H1 (cell line): Measurements from ENCODE around the gene WNT5A. TPM values are rescaled to one million over a fixed set of nuclear protein-coding genes. Genes with fewer than 3 reads are reported as not detected.

Source experiments
- CTCF ChIA-PET: fragments of 300-600 bp; sonication (Branson Sonifier 250); formaldehyde crosslinking; loops from one replicate; lab custom pipeline; 2021; ENCODE audit not compliant: partially characterized antibody; lab: Charles Lee
- POLR2A ChIA-PET: fragments of 300-600 bp; sonication (Branson Sonifier 250); formaldehyde crosslinking; loops from one replicate; lab custom pipeline; 2021; ENCODE audit warnings: inconsistent platforms; ENCODE audit not compliant: partially characterized antibody; lab: Charles Lee
- DNase-seq, 2 experiments: peaks; one replicate each; pipeline versions ENCODE4 v3.0.0 to v3.0.0-alpha.2; 2010 to 2022; ENCODE audit warnings: low spot score in 2 of 2, low read depth in 1 of 2, mixed read lengths in 1 of 2
- FAIRE-seq: peaks from 2 replicates; lab custom pipeline; 2011; peaks lifted over from hg19 to GRCh38; lab: Jason Lieb, UNC
- H2AFZ ChIP-seq: 2 replicates; pipeline ENCODE4 v1.8.1; 2012; ENCODE audit warnings: low read length, inconsistent platforms
- H2AK5ac ChIP-seq: 2 replicates; pipeline ENCODE4 v1.6.1; 2013; ENCODE audit warnings: low read depth, low read length
- H2BK120ac ChIP-seq: replicated peaks from 2 replicates; pipeline ENCODE3; 2013; ENCODE audit warnings: low read depth, low read length, inconsistent platforms
- H2BK12ac ChIP-seq: 2 replicates; pipeline ENCODE4 v1.6.1; 2013; ENCODE audit warnings: low read depth, low read length
- H2BK15ac ChIP-seq: 2 replicates; pipeline ENCODE4 v1.6.1; 2013; ENCODE audit warnings: low read length
- H2BK20ac ChIP-seq: 2 replicates; pipeline ENCODE4 v1.6.1; 2013; ENCODE audit warnings: low read length
- H2BK5ac ChIP-seq: 2 replicates; pipeline ENCODE4 v1.6.1; 2013; ENCODE audit warnings: low read depth, low read length
- H3K14ac ChIP-seq: 2 replicates; pipeline ENCODE4 v1.6.1; 2013; ENCODE audit warnings: inconsistent platforms; ENCODE audit not compliant: insufficient read length
- H3K18ac ChIP-seq: 2 replicates; pipeline ENCODE4 v1.6.1; 2013; ENCODE audit warnings: low read length; ENCODE audit errors: extremely low read depth
- H3K23ac ChIP-seq: 2 replicates; pipeline ENCODE4 v1.6.1; 2013; ENCODE audit warnings: inconsistent platforms; ENCODE audit not compliant: insufficient read length
- H3K23me2 ChIP-seq: 2 replicates; pipeline ENCODE4 v1.6.1; 2013; ENCODE audit warnings: low read depth, low read length
- H3K27ac ChIP-seq: 2 replicates; pipeline ENCODE4 v1.6.1; 2011; ENCODE audit warnings: low read depth, low read length, inconsistent platforms
- H3K27me3 ChIP-seq, 4 experiments: replicated peaks in 1 of 4; 1 replicate in 1 of 4; 2 replicates in 3 of 4; pipeline versions ENCODE4 v1.6.1 to v1.8.1; 2011 to 2013; ENCODE audit warnings: low read length in 3 of 4, mild to moderate bottlenecking in 3 of 4, inconsistent platforms in 2 of 4, mixed read lengths in 2 of 4, moderate library complexity in 1 of 4; ENCODE audit not compliant: control insufficient read depth in 3 of 4, insufficient read depth in 3 of 4; ENCODE audit errors: extremely low read depth in 1 of 4
- H3K36me3 ChIP-seq, 4 experiments: 2 replicates each; pipeline versions ENCODE4 v1.6.1 to v1.8.1; 2011 to 2013; ENCODE audit warnings: mild to moderate bottlenecking in 4 of 4, low read length in 3 of 4, moderate library complexity in 2 of 4, control low read depth in 1 of 4, inconsistent platforms in 1 of 4; ENCODE audit not compliant: insufficient read depth in 4 of 4, control insufficient read depth in 2 of 4
- H3K4ac ChIP-seq: replicated peaks from 2 replicates; pipeline ENCODE3; 2013; ENCODE audit warnings: low read length, low read depth, mixed read lengths, inconsistent platforms; ENCODE audit not compliant: insufficient read length
- H3K4me1 ChIP-seq, 4 experiments: replicated peaks in 1 of 4; 1 replicate in 1 of 4; 2 replicates in 3 of 4; pipeline versions ENCODE4 v1.6.1 to v1.8.1; 2011 to 2013; ENCODE audit warnings: low read length in 3 of 4, inconsistent platforms in 2 of 4, mixed read lengths in 1 of 4; ENCODE audit not compliant: insufficient read depth in 4 of 4, control insufficient read depth in 3 of 4
- H3K4me2 ChIP-seq, 2 experiments: 2 replicates each; pipeline versions ENCODE4 v1.6.1 to v1.8.1; 2011 to 2013; ENCODE audit warnings: low read depth in 2 of 2, low read length in 2 of 2, control low read depth in 1 of 2, inconsistent platforms in 1 of 2, mild to moderate bottlenecking in 1 of 2; ENCODE audit not compliant: insufficient read depth in 1 of 2
- H3K4me3 ChIP-seq, 4 experiments: fragments of 200-600, 300-600 bp in 1 of 4; sonication (generic), shearing (Covaris generic), sonication (Bioruptor Twin) in 1 of 4; 2 replicates each; pipeline versions ENCODE4 v1.5.1 to v1.8.1; 2011 to 2016; ENCODE audit warnings: low read length in 4 of 4, low read depth in 3 of 4, control low read depth in 2 of 4, inconsistent platforms in 2 of 4, mild to moderate bottlenecking in 2 of 4, mixed read lengths in 1 of 4, moderate library complexity in 1 of 4; ENCODE audit not compliant: insufficient read depth in 2 of 4; ENCODE audit errors: extremely low read depth in 1 of 4
- H3K56ac ChIP-seq: replicated peaks from 2 replicates; pipeline ENCODE3; 2013; ENCODE audit warnings: low read depth, mild to moderate bottlenecking, mixed read lengths, low read length, inconsistent platforms; ENCODE audit not compliant: insufficient read length
- H3K79me1 ChIP-seq: 2 replicates; pipeline ENCODE4 v1.6.1; 2013; ENCODE audit warnings: low read depth, low read length, control low read depth
- H3K79me2 ChIP-seq, 2 experiments: 2 replicates each; pipeline versions ENCODE4 v1.6.1 to v1.8.1; 2012 to 2013; ENCODE audit warnings: low read length in 2 of 2, mild to moderate bottlenecking in 2 of 2, inconsistent platforms in 1 of 2; ENCODE audit not compliant: insufficient read depth in 2 of 2, control insufficient read depth in 1 of 2
- H3K9ac ChIP-seq, 4 experiments: replicated peaks in 1 of 4; 1 replicate in 1 of 4; 2 replicates in 3 of 4; pipeline versions ENCODE4 v1.6.1 to v1.8.1; 2011 to 2013; ENCODE audit warnings: low read depth in 3 of 4, low read length in 3 of 4, control low read depth in 2 of 4, mild to moderate bottlenecking in 2 of 4, moderate library complexity in 2 of 4, inconsistent platforms in 1 of 4; ENCODE audit errors: extremely low read depth in 1 of 4
- H3K9me3 ChIP-seq, 2 experiments: 2 replicates each; pipeline versions ENCODE4 v1.6.1 to v1.8.1; 2012 to 2013; ENCODE audit warnings: mild to moderate bottlenecking in 2 of 2, moderate library complexity in 2 of 2, control low read depth in 1 of 2, inconsistent platforms in 1 of 2, low read depth in 1 of 2, low read length in 1 of 2, mixed read lengths in 1 of 2; ENCODE audit not compliant: insufficient read depth in 2 of 2
- H4K20me1 ChIP-seq, 2 experiments: replicated peaks in 1 of 2; 2 replicates each; pipeline versions ENCODE3 to v1.8.1; 2011 to 2013; ENCODE audit warnings: inconsistent platforms in 2 of 2, low read length in 2 of 2, mild to moderate bottlenecking in 1 of 2; ENCODE audit not compliant: insufficient read depth in 2 of 2, control insufficient read depth in 1 of 2
- H4K5ac ChIP-seq: 2 replicates; pipeline ENCODE4 v1.6.1; 2013; ENCODE audit warnings: low read length, low read depth, mixed read lengths, inconsistent platforms; ENCODE audit not compliant: insufficient read length
- H4K8ac ChIP-seq: 2 replicates; pipeline ENCODE4 v1.8.0; 2013; ENCODE audit warnings: mild to moderate bottlenecking, moderate library complexity, low read length, inconsistent platforms; ENCODE audit not compliant: insufficient read depth; ENCODE audit errors: extremely low read depth
- H4K91ac ChIP-seq: replicated peaks from 2 replicates; pipeline ENCODE3; 2013; ENCODE audit warnings: low read length, mixed read lengths, inconsistent platforms; ENCODE audit not compliant: insufficient read length
- CBX5 ChIP-seq: fragments of 300-800, 300-1000 bp; sonication (generic); IDR thresholded peaks from 2 replicates; pipeline ENCODE4 v1.7.1; 2016; ENCODE audit warnings: antibody characterized with exemption, low read length, low read depth
- EZH2 ChIP-seq: fragments of 200-600 bp; sonication (generic); IDR thresholded peaks from 2 replicates; pipeline ENCODE4 v1.7.1; 2012; ENCODE audit warnings: low read depth, mild to moderate bottlenecking, moderate library complexity, low read length, inconsistent platforms; ENCODE audit not compliant: severe bottlenecking
- FOSL1 ChIP-seq: IDR thresholded peaks from 2 replicates; pipeline ENCODE4 v1.6.1; 2011; ENCODE audit warnings: mild to moderate bottlenecking, low read depth, low read length, moderate library complexity; ENCODE audit not compliant: insufficient read depth
- KDM4A ChIP-seq: IDR thresholded peaks from one replicate; pipeline ENCODE4 v1.7.1; 2012; ENCODE audit warnings: low read depth, mild to moderate bottlenecking, moderate library complexity, low read length, inconsistent platforms; ENCODE audit not compliant: severe bottlenecking
- PHF8 ChIP-seq: fragments of 200-600 bp; sonication (generic); conservative IDR thresholded peaks from 2 replicates; pipeline ENCODE4 v1.7.1; 2012; ENCODE audit warnings: low read depth, mild to moderate bottlenecking, inconsistent platforms, low read length, moderate library complexity
- RNF2 ChIP-seq: fragments of 200-900, 300-1000 bp; sonication (generic); IDR thresholded peaks from 2 replicates; pipeline ENCODE4 v1.7.1; 2016; ENCODE audit warnings: borderline replicate concordance, low read depth, mild to moderate bottlenecking, antibody characterized with exemption, low read length; ENCODE audit not compliant: poor library complexity, severe bottlenecking; ENCODE audit errors: missing control alignments
- SUZ12 ChIP-seq: fragments of 200-600 bp; sonication (generic); IDR thresholded peaks from 2 replicates; pipeline ENCODE4 v1.6.1; 2012; ENCODE audit warnings: mild to moderate bottlenecking, inconsistent platforms, low read length, moderate library complexity, mixed read lengths
- TEAD4 ChIP-seq: IDR thresholded peaks from 2 replicates; pipeline ENCODE4 v1.6.1; 2012; ENCODE audit warnings: low read depth, low read length, inconsistent platforms, mixed read lengths
- WGBS, 2 experiments: shearing (Covaris generic) in 1 of 2; methylation state at CpG; one replicate each; pipeline versions ENCODE4 v1.1.6 to v1.1.7; 2013 to 2015; ENCODE audit warnings: low lambda C conversion rate in 2 of 2, mixed read lengths in 2 of 2, inconsistent platforms in 1 of 2, low coverage in 1 of 2, missing lambda C conversion rate in 1 of 2; ENCODE audit not compliant: insufficient replicate concordance in 2 of 2, insufficient coverage in 1 of 2, insufficient read length in 1 of 2; ENCODE audit errors: extremely low coverage in 1 of 2, missing lambda C conversion rate in 1 of 2; 5-methylcytosine and 5-hydroxymethylcytosine counted together
- polyA plus RNA-seq, 7 experiments: library from polyadenylated mRNA; depleted of rRNA in 3 of 7; stranded (reverse) in 5 of 7; unstranded in 2 of 7; fragments of >200 nt in 5 of 7; fragments of 200-250 nt in 2 of 7; gene quantifications; 1 replicate in 5 of 7; 2 replicates in 1 of 7; 4 replicates in 1 of 7; pipeline versions ENCODE4 v1.2.1 to v1.2.3, GENCODE V29; 2011 to 2013; ENCODE audit warnings: missing spikeins in 2 of 7, mixed read lengths in 2 of 7
- total RNA-seq: library from RNA; stranded (reverse); fragmentation: NEBNext Ultra II Directional; extraction: Animal tissue kit (Norgen Biotek cat#: 25700); gene quantifications from 2 replicates; pipeline ENCODE4 v1.2.1, GENCODE V29; 2021

WNT5A gene
- total and polyA plus RNA-seq, 2 of the 8 experiments (the other 6 are each of a cell fraction or from before 2014, with no cell fraction given) = 3.9 to 5.6 TPM

DNA sequence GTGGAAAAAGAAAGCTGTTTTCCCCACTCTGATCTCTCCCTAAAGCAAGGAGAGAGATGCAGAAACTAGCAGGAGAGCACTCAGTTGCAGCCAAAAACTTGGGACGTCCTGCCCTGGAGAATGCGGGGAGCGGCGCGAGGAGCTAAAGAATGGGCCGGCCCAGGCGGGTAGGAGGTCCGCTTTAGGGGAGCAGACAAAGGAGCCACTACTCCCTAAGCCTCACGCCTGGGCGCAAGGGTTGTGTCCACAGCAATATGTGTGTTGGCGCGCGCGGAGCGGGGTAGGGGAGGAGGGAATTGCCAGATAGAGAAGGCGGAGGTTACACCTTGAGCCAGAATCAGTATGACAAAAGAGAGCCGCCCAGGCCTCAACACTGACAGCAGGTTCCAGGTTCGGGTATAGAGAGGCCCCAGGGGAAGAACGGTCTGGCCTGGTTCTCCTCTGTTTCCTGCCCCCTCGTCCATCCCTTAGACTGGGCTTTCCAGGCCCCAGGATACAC, 2.9 kb downstream of the WNT5A start:
- peak overlapping the region; percentile 45 to 90 (median 57); a peak in 7 of 8 replicates for H3K4me3 ChIP-seq
- H2BK15ac ChIP-seq = peak overlapping the region; percentile 72; the same call in 1 of the 2 replicates
- H3K4ac ChIP-seq = no peak overlapping the region
- H3K9me3 ChIP-seq = no peaks in the 10 kb centered on the region
- POLR2A ChIA-PET = interaction anchor here (0.7 to 1.3 kb wide), 3 partner anchors 72 to 136 kb away, joined by 3 read pairs; no protein-coding TSS in a partner anchor
- H3K79me1 ChIP-seq = no peaks in the 10 kb centered on the region
- H3K23me2 ChIP-seq = peaks cover 59% of the 10 kb centered on the region
- 6% methylated on average over 19 of the region's 20 CpGs; no CpG with 5 or more reads in 1 of the 2 experiments for WGBS, 2 experiments
- peaks cover 34 to 86% (median 74%) of the 10 kb centered on the region in 4 experiments for H3K27me3 ChIP-seq
- H2BK20ac ChIP-seq = peak overlapping the region; percentile 80; the same call in 1 of the 2 replicates
- no peak overlapping the region for H3K9ac ChIP-seq
- no peak overlapping the region for H2AK5ac ChIP-seq
- H2AFZ ChIP-seq = no peak overlapping the region
- H4K8ac ChIP-seq = no peak overlapping the region
- no peak overlapping the region for H2BK120ac ChIP-seq
- peak; percentile 55 for TF ChIP-seq KDM4A
- peak; percentile 44 for TF ChIP-seq EZH2
- TF ChIP-seq CBX5 = no peak
- TF ChIP-seq SUZ12 = peak; percentile 68
- TF ChIP-seq RNF2 = peak; percentile 60
- TF ChIP-seq FOSL1 = no peak
- no peak for TF ChIP-seq PHF8
- no peak for TF ChIP-seq TEAD4
- TF ChIP-seq, all 59 proteins: peak for 4
- H4K20me1 ChIP-seq = peaks cover 5 to 12% of the 10 kb centered on the region in 2 experiments
- H3K18ac ChIP-seq = no peak overlapping the region; the same call in 1 of the 2 replicates
- no peak overlapping the region for H4K5ac ChIP-seq
- peaks cover 0 to 27% (median 13%) of the 10 kb centered on the region in 4 experiments; a peak in 6 of 7 replicates for H3K4me1 ChIP-seq
- no peak overlapping the region for H2BK5ac ChIP-seq
- H3K27ac ChIP-seq = no peak overlapping the region
- H3K56ac ChIP-seq = no peak overlapping the region
- peak overlapping the region; percentile 31 for H4K91ac ChIP-seq
- H2BK12ac ChIP-seq = peak overlapping the region; percentile 60; the same call in 1 of the 2 replicates
- DNase-seq (peak in 1 of 2 experiments; percentile 70), FAIRE-seq (no peak)
- H3K14ac ChIP-seq = no peak overlapping the region
- no peaks in the 10 kb centered on the region for H3K79me2 ChIP-seq
- 0 out of 8 replicates have a peak, but pooled peaks cover 0 to under 1% (median 0%) of the 10 kb centered on the region in 4 experiments for H3K36me3 ChIP-seq
- H3K4me2 ChIP-seq = peak overlapping the region; percentile 99
- CTCF ChIA-PET = interaction anchor here (0.6 to 3.2 kb wide), 10 partner anchors 27 to 631 kb away, joined by 3 to 16 read pairs (median 3); no protein-coding TSS in a partner anchor
- no peak overlapping the region for H3K23ac ChIP-seq
